Raji (cell line): ENCODE results near the gene GRB10.

Experiments
- POLR2A ChIP-seq: IDR thresholded peaks from 2 replicates; pipeline ENCODE4 v1.6.1; 2011; ENCODE audit warnings: low read depth, low read length, control low read depth; ENCODE audit not compliant: insufficient read depth

GRB10 gene

GRCh38 chr7:50792342-50793119 lies 9.8 kb upstream of the GRB10 start:
- TF ChIP-seq POLR2A, result no peak

DNA sequence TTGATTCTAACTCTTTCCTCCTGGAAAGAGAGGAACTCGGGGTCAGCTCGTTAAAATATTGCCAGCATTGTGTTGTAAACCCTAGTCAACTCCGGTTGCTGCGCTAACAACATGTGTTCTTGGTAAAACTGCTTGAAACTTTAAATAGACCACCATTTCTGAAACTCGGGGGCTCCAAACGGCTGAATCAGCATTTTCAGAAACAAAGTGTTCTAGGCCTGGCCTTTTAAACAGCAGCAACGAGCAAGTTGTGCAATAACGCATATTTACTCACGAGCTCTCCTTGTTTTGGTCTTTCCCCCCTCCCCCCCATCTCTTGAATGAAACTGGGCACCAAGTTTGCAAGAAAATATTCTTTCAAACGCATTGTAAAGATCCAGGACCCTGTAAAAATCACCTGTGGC lies 9.2 kb upstream of the GRB10 start:
- no peak for TF ChIP-seq POLR2A

DNA sequence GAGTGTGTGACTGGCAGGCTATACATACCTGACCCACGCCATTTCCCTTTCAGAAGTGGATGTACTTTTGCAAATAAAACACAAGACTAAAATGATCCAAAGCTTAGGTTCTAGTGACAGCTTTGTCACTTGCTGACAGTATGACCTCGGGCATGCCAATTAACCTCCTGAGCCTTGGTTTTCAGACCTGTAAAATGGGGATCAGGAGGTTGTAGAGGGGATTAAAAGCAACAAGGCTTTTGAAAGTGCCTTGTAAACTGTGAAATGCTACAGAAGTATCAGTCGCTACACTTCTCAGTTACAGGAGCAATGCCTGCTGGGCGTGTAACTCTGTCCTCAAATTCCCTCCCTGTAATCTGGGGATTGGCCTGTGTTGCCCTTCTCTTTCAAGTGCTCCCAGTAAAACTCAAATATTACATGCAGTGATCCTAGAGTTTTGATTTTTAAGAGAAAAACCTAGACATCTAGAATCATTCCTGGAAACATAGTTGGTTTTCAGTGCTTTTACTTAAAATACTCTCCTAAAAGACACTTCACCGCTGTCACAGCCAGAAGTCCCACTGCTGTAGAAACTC lies 8.8 kb upstream of the GRB10 start:
- no peak for TF ChIP-seq POLR2A

DNA sequence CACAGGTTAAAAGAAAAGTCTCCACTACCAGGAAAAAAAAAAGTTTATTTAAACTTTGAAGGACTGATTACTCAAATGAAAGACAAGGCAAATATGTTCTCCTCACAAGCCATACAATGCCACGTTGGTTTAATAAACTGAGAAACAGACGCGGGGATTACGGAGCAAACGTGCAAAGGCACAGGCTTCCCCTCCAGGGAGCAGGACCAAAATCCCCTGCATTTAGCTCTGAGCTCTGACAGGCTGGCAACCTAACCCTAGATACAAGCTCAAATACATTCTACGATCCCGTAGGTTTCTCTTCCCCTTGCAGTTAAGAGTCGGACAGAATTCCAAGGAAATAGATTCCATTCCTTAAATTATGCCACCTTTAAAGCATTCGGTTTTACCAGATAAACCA lies 7.7 kb upstream of the GRB10 start:
- no peak for TF ChIP-seq POLR2A

GRCh38 chr7:50788382-50788781 lies 5.7 kb upstream of the GRB10 start:
- no peak for TF ChIP-seq POLR2A

DNA sequence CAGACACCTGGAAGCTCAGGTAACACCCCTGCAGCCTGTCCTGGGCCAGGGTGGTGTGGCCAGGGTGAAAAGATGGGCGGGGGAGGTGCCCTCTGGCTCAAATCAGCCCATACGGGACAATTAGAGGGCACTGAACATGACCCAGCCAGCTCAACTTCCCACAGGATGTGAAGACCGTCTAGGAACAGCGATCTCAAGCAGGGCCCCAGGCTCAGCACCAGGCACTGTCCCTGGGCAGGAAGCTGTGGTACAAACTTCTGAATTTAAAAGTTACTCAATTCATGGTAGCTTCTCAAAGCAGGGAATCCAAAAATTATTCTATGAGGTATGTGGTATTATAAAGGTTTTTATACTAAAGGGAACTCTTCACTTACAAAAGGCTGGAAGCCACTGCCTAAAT lies 5.1 kb upstream of the GRB10 start:
- TF ChIP-seq POLR2A, result no peak

DNA sequence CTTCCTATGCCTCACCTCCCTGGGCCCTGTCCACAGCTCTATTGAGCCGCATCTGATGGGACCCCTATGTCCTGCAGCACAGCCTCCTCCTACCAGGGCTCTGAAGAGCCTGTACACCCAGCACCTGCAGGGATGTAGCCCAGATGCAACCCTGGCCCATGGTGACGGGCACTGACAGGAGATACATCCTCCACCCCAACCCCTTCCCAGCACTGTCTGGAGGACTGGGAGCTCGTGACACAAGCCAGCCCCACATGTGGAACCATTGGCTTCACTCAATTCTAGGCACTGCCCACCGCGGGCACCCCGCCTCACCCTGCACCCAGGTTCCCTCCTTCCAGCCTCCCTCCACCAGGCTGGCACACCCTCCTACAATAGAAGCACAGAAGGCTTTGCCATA lies 2.6 kb upstream of the GRB10 start:
- TF ChIP-seq POLR2A, result no peak

- TF ChIP-seq POLR2A, result no peak
These were observed 1.3 kb upstream of the GRB10 start for GRCh38 chr7:50783801-50784507.

DNA sequence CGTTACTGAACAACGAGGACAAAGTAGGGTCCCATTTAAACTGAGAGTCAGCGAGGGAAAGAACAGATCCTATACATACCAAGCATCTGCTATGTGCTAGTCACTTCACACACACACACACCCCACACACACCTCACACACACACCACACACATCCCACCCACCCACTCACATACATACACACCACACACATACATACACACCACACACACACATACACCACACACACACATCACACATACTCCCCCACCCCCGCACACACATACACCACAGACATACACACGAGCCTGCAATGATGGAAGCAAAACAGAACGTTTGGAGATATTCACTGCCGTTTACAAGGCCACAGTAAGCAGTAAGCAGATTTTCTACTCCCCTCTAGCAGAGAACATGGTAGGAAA lies 607 bp upstream of the GRB10 start:
- no peak for TF ChIP-seq POLR2A

DNA sequence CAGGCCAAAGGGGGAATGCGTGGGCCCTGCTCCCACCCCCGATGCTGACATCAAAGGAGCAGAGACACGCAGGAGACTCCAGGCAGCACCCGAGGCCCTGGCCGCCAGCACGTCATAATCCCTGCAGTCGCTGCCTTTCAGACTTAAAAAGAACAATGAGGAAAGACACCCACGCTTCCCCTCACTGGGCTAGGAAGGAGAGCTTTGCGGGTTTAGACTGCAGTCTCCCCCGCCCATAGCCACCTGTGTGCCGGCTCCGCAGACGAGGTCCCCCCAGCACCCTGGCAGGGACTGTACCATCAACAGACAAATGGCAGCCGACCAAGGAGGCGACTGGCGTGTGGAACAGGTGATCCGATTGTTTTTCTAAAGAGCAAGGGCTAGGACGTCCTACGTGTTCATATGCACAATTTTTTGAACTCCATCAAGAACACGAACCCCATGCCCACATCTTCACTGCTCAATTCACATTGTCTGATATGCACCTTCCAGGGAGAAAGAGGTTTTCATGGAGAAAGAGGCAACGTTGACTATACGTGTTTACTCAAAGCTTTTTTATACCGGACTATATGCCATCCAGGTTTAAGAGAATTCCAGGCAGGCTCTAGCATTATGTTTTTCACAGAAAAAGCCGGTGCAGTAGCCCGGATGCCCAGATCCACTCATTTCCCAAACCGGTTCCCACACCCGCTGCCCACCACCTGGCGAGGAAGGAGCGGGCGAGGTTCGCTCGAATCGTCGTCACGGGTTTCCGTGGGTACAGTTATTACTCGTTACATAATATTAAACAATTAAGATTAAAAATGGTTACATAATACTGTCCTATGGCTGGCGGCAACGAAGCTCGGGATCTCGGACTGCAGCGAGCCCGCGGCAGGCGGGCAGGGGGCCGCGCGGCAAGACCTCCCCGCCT lies 1.1 kb downstream of the GRB10 start:
- no peak for TF ChIP-seq POLR2A

GRCh38 chr7:50780436-50780835 lies 2.3 kb downstream of the GRB10 start:
- no peak for TF ChIP-seq POLR2A

- TF ChIP-seq POLR2A, result no peak
These were observed 3.3 kb downstream of the GRB10 start for GRCh38 chr7:50779427-50779826.

DNA sequence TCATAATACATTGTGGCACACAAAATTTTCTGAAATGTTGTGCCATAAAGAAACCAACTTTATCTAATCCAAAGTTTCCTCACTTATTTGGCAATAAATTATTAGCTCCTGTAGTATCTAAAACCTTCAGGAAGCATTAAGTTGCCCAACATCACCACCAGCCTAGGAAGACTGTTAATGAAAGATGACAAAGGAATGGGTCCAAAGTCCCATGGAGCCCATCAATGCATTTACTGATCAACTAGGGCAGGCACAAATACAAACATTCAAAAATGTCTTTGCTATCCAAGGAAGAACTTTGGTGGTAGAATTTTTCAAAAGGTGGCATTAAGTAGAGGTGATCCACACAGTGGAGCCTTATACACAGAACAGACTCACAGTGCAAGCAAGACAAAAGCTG lies 4.5 kb downstream of the GRB10 start:
- TF ChIP-seq POLR2A, result no peak

- TF ChIP-seq POLR2A, result no peak
These were observed 6.9 kb downstream of the GRB10 start for GRCh38 chr7:50775836-50776235.

- no peak for TF ChIP-seq POLR2A
These were observed 7.5 kb downstream of the GRB10 start for GRCh38 chr7:50775231-50775630.

GRCh38 chr7:50774319-50774718 lies 8.4 kb downstream of the GRB10 start:
- TF ChIP-seq POLR2A, result no peak
